HL-60 (cell line): ENCODE data around the gene ANK3.

Experiments
- CTCF ChIP-seq: IDR thresholded peaks from one replicate; pipeline ENCODE4 v1.5.1; 2011; ENCODE audit warnings: low read length, control low read depth, inconsistent platforms; ENCODE audit not compliant: insufficient read depth
- POLR2AphosphoS5 ChIP-seq: IDR thresholded peaks from 2 replicates; pipeline ENCODE4 v1.6.1; 2012; ENCODE audit warnings: low read depth

GRCh38 chr10:60281792-60282353, 107.8 kb downstream of the ANK3 start:
- TF ChIP-seq POLR2AphosphoS5 (no peak), CTCF (no peak)
